AG10803 (cell line): ENCODE results near the gene ACOT9.

Experiments used
- DNase-seq: peaks from one replicate; pipeline ENCODE4 v3.0.0; 2010; ENCODE audit warnings: low read depth
- H3K4me3 ChIP-seq: 2 replicates; pipeline ENCODE4 v1.5.1; 2011; ENCODE audit warnings: mild to moderate bottlenecking, low read length, control low read depth
- TF ChIP-seq, protein P1 (sequence below): conservative IDR thresholded peaks from 2 replicates; pipeline ENCODE4 v1.5.1; 2011; ENCODE audit warnings: mild to moderate bottlenecking, low read length, control low read depth, inconsistent platforms

Gene ACOT9

DNA sequence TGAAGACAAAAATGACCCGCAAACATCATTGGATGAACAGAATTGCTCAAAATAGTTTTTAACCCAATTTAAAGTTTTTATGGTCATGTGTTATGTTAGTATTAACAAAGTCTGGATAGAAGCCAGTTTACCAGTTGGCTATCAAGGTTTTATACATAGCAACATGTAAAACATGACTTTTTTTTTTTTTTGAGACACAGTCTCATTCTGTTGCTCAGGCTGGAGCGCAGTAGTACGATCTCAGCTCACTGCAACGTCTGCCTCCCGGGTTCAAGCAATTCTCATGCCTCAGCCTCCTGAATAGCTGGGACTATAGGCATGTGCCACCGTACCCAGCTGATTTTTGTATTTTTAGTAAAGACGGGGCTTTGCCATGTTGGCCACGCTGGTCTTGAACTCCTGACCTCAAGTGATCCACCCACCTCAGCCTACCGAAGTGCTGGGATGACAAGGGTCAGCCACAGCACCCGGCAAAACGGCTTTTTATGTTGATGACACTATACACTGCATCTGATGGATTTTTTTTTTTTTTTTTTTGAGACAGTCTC is 43.3 kb upstream of the ACOT9 start:
- no peak for DNase-seq
- TF ChIP-seq, protein P1, sequence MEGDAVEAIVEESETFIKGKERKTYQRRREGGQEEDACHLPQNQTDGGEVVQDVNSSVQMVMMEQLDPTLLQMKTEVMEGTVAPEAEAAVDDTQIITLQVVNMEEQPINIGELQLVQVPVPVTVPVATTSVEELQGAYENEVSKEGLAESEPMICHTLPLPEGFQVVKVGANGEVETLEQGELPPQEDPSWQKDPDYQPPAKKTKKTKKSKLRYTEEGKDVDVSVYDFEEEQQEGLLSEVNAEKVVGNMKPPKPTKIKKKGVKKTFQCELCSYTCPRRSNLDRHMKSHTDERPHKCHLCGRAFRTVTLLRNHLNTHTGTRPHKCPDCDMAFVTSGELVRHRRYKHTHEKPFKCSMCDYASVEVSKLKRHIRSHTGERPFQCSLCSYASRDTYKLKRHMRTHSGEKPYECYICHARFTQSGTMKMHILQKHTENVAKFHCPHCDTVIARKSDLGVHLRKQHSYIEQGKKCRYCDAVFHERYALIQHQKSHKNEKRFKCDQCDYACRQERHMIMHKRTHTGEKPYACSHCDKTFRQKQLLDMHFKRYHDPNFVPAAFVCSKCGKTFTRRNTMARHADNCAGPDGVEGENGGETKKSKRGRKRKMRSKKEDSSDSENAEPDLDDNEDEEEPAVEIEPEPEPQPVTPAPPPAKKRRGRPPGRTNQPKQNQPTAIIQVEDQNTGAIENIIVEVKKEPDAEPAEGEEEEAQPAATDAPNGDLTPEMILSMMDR = no peak
- no peak overlapping the region for H3K4me3 ChIP-seq

DNA sequence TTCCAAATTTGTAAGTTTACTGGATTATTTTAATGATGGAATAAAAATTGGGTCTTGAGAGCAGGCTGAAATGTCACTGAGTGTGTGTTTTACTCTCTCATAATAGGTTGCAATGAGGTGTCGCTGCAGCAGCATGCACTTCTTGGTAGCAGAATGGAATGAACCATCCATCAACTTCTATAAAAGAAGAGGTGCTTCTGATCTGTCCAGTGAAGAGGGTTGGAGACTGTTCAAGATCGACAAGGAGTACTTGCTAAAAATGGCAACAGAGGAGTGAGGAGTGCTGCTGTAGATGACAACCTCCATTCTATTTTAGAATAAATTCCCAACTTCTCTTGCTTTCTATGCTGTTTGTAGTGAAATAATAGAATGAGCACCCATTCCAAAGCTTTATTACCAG is 42.5 kb upstream of the ACOT9 start:
- H3K4me3 ChIP-seq = no peak overlapping the region
- TF ChIP-seq, protein P1 = no peak
- no peak for DNase-seq

DNA sequence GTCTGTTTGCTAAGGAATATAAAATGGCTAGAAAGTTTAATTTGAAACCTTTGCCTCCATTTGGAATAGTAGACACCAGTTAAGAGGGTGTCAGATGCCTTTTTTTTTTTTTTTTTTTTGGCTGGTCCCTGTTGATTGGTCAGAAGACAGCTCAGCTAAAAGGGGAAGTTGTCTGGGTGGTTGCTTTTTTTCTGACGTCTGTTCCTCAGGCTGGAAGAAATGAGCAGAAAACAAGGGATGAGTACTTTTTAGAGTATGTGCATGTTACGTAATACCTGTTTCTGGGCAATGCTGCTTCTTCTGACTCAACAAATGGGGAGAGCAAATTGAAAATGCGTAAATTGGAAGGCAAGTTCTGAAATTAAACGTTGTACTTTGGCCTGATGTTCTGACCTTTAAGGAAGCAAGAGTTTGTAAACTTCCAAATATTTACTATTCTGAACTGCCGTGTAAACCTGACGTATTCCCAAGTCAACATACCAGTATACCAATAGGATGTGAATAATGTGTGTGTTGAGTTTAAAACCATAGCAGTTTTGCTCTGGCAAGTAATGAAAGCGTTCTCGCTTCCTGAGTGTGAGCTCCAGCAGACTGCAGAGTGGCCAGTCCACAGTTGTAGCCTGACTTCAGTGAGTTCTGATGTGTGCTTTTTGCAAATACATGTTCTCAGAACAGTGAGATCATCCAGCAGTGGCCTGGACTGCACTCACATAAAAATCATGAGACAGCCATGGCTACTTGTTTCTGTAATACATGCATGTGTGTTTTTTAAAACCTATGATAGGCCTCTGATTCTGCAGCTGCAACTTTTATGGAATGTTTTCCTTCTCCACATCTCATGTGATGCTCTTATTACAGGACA is 41.6 kb upstream of the ACOT9 start:
- TF ChIP-seq, protein P1 = no peak
- peak overlapping the region; percentile 77 for H3K4me3 ChIP-seq
- DNase-seq = peak; percentile 85

DNA sequence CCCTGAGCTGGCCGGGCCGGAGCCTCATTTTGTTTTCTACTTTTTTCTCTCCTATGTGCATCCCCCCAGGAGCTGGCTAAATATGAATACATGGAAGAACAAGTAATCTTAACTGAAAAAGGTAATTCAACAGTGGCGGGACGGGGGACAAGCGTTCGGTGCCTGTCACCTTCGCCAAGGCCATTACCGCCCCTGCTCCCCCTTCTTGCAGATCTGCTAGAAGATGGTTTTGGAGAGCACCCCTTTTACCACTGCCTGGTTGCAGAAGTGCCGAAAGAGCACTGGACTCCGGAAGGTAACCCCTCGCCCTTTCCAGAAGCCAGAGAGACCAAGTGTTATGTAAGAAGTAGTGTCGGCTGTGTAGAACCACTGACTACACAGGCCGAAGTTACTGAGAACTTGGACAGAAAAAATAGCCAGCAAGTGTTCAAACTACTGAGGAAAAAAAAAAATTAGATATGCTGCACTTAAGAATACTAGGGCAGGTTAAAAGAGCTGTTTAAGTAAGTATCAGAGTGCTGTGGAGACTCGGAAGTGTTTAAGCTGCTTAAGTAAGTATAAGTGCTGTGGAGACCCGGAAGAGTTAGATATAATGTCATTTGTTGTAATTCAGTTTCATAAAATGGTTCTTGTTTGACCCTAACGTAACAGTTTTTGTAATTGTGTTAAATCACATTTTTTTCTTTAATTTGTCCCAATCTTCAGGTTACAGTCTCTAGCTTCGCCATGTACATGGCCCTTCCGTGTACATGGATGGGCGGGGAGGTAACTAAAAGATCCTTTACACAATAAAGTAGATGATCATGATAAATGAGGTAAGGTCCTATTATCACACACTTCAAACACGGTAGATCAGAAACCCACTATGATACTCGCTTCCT is 40.8 kb upstream of the ACOT9 start:
- peak overlapping the region; percentile 77 for H3K4me3 ChIP-seq
- DNase-seq = no peak
- TF ChIP-seq, protein P1 = no peak

DNA sequence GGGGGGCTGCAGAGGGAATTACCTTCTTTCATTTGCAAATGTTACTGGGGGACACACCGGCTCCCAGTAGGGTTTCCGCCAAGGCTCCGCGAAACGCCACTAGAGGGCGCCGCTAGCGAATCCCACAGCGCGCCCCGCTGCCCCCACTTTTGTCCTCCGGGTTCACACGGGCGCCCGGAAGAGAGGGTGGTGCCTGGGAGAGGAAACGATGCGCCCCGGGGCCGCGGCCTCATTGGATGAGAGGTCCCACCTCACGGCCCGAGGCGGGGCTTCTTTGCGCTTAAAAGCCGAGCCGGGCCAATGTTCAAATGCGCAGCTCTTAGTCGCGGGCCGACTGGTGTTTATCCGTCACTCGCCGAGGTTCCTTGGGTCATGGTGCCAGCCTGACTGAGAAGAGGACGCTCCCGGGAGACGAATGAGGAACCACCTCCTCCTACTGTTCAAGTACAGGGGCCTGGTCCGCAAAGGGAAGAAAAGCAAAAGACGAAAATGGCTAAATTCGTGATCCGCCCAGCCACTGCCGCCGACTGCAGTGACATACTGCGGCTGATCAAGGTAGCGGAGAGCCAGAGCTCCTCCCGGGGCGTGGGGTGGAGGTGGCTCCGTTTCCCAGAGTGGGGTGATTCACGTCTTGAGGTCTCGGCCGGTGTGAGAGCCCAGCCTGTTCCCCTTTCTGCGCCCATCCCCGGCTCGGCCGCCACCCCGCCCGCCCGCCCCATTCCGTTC is 40.0 kb upstream of the ACOT9 start, which contains the start of gene SAT1:
SAT1 (plus strand) TSS at position 311 of the 726 bp plus-strand sequence; CDS start at position 490, 179 bp downstream.
- TF ChIP-seq, protein P1 = peak; percentile 58
- peak within 1 kb of the TSS; percentile 77 for H3K4me3 ChIP-seq
- DNase-seq = peak; percentile 93

DNA sequence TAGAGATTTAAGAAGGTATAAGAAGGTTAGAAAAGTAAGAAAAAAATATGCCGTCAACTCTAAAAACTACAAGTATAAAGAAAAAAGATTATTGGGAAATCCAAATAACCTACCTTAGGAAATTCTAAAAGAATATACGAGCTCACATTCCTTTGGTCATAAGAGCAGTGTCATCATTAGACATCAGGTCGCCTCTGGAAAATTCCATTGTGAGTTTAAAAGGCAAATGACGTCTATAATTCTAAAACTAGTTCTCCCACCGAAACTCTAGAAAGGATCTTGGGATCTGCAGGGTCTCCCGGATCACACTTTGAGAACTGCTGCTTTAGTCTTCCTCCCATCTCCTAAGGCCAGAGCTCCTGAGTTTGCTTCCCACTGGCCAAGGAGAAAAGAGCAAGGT is 39.4 kb upstream of the ACOT9 start:
- TF ChIP-seq, protein P1 = no peak
- no peak for DNase-seq
- no peak overlapping the region for H3K4me3 ChIP-seq
